ENCODE measurements around the gene NRAP.

The NRAP gene

DNA sequence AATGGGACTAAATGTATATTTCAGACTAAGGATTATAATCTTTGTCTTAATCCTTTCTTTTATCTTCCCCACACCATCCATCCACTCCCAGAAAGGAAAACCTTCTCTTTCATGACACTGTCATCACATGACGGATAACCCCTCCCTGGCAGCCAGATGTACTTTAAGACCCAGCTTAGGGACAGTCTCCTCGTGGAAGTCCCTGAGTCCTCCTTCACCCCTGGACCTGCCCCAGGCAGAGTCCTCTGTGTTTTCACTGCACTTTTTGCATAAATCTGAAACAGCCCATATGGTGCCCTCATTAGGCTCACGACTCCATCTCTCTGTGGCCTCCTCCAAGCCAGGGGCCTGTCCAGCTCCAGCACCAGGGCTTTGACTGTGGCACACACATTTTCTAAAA lies 16.0 kb downstream of the NRAP start:
- no peak for DNase-seq (ENCODE audit: extremely low spot score)
- POLR2A ChIA-PET = no interaction called here
- CTCF ChIA-PET = no interaction called here
- TF ChIP-seq, protein P1, sequence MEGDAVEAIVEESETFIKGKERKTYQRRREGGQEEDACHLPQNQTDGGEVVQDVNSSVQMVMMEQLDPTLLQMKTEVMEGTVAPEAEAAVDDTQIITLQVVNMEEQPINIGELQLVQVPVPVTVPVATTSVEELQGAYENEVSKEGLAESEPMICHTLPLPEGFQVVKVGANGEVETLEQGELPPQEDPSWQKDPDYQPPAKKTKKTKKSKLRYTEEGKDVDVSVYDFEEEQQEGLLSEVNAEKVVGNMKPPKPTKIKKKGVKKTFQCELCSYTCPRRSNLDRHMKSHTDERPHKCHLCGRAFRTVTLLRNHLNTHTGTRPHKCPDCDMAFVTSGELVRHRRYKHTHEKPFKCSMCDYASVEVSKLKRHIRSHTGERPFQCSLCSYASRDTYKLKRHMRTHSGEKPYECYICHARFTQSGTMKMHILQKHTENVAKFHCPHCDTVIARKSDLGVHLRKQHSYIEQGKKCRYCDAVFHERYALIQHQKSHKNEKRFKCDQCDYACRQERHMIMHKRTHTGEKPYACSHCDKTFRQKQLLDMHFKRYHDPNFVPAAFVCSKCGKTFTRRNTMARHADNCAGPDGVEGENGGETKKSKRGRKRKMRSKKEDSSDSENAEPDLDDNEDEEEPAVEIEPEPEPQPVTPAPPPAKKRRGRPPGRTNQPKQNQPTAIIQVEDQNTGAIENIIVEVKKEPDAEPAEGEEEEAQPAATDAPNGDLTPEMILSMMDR (IDR thresholded peaks at IDR 0.05; ENCODE audit: control extremely low read depth, extremely low read depth, low read depth, missing control alignments) = no peak

DNA sequence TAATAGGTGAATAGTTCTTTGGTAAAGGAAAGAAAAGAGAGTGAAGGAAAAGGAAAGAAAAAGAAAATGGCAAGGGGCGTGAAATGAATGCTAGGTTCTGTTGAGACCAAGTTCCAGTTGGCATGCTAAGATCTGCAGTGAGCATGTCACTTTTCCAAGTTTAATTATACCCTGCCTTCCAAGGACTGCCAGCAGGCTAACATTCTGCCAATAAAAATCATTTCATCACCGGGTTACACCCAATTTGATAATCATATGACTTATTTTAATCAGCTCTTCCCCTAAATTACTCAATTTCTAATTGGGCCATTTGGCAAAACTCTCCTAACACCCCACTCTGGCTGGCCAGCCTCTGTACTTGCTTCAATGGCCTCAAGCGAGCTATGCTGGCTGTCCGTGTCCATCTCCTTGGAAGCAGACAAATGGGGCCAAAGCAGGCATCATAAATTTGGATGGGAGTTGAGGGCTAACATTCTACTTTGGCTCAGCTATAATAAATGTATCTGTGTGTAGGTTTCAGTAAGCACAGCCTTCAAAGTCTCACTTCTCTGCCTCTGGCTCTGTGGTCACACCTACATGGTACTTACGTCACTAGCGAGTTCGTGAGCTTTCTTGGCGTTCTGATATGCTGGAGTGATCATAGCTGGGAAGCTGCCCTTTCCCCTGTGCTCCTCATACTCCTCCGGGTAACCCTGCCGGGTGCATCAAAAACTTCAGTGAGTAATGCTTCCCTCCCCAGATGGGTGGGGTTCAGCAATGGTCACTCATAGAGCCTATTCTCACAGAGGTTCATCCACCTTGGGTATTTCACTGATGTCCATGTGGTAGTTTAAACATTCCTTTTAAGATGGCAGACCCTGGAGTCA lies 17.3 kb downstream of the NRAP start:
- TF ChIP-seq, protein P1 (IDR thresholded peaks at IDR 0.05; ENCODE audit: control extremely low read depth, extremely low read depth, low read depth, missing control alignments) = no peak
- CTCF ChIA-PET = no interaction called here
- POLR2A ChIA-PET = no interaction called here
- DNase-seq (ENCODE audit: extremely low spot score) = no peak

DNA sequence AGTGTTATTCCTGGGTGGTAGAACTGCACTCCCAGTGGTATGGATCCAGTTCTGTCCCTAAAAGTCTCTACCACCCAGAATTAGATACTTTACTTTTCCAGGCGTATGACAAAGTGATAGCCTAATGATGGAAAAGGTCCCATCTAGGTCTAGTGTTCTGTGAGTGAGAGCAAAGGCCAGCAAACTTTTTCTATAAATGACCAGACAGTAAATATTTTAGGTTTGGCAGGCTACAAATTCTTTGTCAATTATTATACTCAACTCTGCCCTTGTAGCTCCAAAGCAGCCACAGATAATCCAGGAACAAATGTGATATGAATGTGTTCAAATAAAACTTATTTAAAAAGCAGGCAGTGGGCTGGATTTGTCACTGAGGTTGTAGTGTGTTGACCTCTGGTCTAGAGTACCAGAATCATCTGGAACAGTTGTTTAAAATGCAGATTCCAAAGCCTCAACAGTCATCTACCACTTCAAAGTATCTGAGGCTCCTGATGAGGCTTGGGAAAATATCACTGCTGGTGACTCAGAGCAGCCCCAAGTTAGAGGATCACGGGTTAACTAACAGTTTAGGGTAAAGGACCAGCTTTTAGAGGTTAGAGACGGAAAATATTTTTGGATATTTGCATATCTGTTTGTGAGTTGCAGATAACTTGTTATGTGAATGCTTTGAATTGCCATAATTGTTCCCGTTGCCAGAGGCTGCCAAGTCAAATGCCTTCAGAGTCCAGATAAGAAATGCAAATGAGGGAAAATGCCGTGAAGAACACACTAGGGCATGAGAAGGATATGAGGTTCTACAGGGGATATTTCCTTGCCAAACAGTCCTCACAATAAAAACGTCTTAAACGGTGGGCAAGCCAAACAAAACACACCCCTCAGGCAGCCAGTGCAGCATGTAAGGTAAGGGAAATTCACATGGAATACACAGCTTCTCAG lies 19.4 kb downstream of the NRAP start:
- CTCF ChIA-PET = no interaction called here
- TF ChIP-seq, protein P1 (IDR thresholded peaks at IDR 0.05; ENCODE audit: control extremely low read depth, extremely low read depth, low read depth, missing control alignments) = no peak
- DNase-seq (ENCODE audit: extremely low spot score) = no peak
- POLR2A ChIA-PET = no interaction called here

DNA sequence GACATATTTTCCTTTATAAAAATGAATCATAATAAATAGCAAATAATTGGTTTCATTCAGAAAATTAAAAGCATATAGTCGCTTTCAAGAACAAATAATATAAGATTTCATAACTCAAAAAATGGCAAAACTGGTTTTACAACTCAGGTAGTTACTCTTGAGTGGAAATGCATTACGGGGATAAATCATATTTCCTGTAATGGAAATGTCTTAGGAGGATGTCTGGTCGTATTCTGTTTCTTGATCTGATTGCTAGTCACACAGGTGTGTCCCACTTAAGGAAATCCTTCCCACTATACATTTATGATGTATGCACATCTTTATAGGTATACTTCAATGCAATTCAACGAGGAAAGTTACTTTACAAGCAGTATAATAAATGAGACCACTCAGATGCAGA lies 20.7 kb downstream of the NRAP start:
- DNase-seq (ENCODE audit: extremely low spot score) = no peak
- CTCF ChIA-PET = no interaction called here
- POLR2A ChIA-PET = no interaction called here
- TF ChIP-seq, protein P1 (IDR thresholded peaks at IDR 0.05; ENCODE audit: control extremely low read depth, extremely low read depth, low read depth, missing control alignments) = no peak

DNA sequence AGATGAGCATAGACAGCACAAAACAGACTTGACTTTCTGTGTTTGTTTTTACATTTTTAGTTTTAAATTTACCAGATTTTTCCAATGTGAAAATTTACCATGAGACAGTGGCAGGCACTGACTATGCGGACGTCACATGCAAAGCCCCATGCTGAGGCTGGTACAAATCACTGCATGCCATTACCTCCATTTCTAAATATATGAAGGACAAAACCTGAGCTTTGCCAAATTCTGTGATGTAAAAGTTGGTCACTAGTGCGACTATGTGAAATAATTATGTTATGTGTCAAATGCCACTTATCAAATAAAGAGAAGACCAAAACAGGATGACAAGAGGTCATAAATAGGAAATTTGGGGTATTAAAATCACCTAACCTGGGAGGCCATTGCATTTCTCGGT lies 22.1 kb downstream of the NRAP start:
- TF ChIP-seq, protein P1 (IDR thresholded peaks at IDR 0.05; ENCODE audit: control extremely low read depth, extremely low read depth, low read depth, missing control alignments) = no peak
- DNase-seq (ENCODE audit: extremely low spot score) = no peak
- CTCF ChIA-PET = no interaction called here
- POLR2A ChIA-PET = no interaction called here

DNA sequence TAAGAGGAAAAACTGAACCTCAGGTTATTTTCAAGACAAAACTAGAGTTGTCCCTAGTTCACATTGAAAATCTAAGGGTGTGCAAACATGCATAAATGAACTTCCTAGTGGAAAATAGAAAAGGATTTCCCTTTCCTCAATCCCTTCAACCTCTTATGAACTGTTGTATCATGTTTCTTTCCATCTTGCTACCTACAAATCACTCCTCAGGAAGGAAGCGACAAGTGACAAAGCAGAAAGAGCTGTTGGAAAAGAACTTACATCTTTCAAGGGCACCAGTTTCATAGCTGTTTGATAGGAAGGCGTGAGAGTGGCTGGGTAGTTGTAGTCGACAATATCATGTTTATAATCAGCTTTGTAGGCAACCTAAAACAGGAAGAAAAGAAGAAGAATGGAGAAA lies 23.9 kb downstream of the NRAP start:
- CTCF ChIA-PET = interaction anchor here (1.5 to 2.1 kb wide), 2 partner anchors 18 to 30 kb away, joined by 4 to 5 read pairs; no protein-coding TSS in a partner anchor

More for the DNA sequence above, 23.9 kb downstream of the NRAP start:
- TF ChIP-seq, protein P1 (IDR thresholded peaks at IDR 0.05; ENCODE audit: control extremely low read depth, extremely low read depth, low read depth, missing control alignments) = no peak
- POLR2A ChIA-PET = no interaction called here
- DNase-seq (ENCODE audit: extremely low spot score) = no peak

All from GM10248 (cell line).